ENCODE measurements around the gene SPIN1. TPM values are rescaled to one million over a fixed set of nuclear protein-coding genes. Genes with fewer than 3 reads are reported as not detected.

SPIN1 gene
- total RNA-seq, 1 experiment from 2014 or later: 76.9 TPM

DNA sequence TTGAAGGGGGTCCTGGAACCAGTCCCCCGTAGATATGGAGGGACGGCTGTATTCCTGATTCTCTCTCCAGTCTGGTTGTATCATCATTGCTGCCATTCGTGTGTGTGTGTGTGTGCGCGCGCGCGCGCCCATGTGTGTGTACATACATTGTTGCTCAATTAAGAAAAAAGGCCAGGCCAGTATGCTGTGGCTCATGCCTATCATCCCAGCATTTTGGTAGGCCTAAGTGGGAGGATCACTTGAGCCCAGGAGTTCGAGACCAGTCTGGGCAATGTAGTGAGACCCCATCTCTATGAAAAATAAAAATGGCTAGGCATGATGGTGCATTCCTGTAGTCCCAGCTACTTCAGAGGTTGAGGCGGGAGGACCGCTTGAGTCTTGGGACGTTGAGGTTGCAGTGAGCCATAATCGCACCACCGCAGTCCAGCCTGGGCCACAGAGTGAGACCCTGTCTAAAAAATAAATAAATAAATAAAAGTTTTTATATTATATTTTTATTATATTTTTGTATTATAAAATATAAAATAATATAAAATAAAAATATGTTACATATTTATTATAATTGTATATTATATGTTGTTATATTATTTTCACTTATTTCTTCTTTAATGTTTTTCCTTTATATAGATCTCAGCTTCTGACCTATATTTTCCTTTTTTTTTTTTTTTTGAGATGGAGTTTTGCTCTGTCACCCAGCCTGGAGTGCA lies 53.2 kb downstream of the SPIN1 start:
- ATAC-seq (no peak), DNase-seq (ENCODE audit: low read depth, low spot score) (no peak)
- H3K27me3 ChIP-seq (ENCODE audit: control insufficient read depth, insufficient read depth, low read length): no peaks in the 10 kb centered on the region
- H3K4me1 ChIP-seq (ENCODE audit: control insufficient read depth, insufficient read depth, low read length): no peaks in the 10 kb centered on the region
- no peaks in the 10 kb centered on the region for H3K36me3 ChIP-seq (ENCODE audit: control insufficient read depth, insufficient read depth, low read length)
- CTCF ChIA-PET: interaction anchor here (0.6 kb wide), 1 partner anchor 94 kb away, joined by 7 read pairs; no protein-coding TSS in a partner anchor
- H3K4me3 ChIP-seq (ENCODE audit: low read depth in 2 of 2, low read length in 2 of 2): no peak overlapping the region
- no TSS peak for BruUV-seq (replicated peaks)
- POLR2A ChIA-PET: no interaction called here
- no peaks in the 10 kb centered on the region for H3K9me3 ChIP-seq (ENCODE audit: control insufficient read depth, insufficient read depth, low read depth, low read length)
- no peak for TF ChIP-seq POLR2AphosphoS5 (IDR thresholded peaks at IDR 0.05; ENCODE audit: low read depth, low read length)
- TF ChIP-seq TCF7L2 (IDR thresholded peaks at IDR 0.05; ENCODE audit: low read depth, low read length): no peak
- TF ChIP-seq, protein P1, sequence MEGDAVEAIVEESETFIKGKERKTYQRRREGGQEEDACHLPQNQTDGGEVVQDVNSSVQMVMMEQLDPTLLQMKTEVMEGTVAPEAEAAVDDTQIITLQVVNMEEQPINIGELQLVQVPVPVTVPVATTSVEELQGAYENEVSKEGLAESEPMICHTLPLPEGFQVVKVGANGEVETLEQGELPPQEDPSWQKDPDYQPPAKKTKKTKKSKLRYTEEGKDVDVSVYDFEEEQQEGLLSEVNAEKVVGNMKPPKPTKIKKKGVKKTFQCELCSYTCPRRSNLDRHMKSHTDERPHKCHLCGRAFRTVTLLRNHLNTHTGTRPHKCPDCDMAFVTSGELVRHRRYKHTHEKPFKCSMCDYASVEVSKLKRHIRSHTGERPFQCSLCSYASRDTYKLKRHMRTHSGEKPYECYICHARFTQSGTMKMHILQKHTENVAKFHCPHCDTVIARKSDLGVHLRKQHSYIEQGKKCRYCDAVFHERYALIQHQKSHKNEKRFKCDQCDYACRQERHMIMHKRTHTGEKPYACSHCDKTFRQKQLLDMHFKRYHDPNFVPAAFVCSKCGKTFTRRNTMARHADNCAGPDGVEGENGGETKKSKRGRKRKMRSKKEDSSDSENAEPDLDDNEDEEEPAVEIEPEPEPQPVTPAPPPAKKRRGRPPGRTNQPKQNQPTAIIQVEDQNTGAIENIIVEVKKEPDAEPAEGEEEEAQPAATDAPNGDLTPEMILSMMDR (IDR thresholded peaks at IDR 0.05): no peak
- TF ChIP-seq SIN3A (IDR thresholded peaks at IDR 0.05; ENCODE audit: borderline replicate concordance, insufficient read depth, low read depth, low read length): no peak
- TF ChIP-seq, protein P2, sequence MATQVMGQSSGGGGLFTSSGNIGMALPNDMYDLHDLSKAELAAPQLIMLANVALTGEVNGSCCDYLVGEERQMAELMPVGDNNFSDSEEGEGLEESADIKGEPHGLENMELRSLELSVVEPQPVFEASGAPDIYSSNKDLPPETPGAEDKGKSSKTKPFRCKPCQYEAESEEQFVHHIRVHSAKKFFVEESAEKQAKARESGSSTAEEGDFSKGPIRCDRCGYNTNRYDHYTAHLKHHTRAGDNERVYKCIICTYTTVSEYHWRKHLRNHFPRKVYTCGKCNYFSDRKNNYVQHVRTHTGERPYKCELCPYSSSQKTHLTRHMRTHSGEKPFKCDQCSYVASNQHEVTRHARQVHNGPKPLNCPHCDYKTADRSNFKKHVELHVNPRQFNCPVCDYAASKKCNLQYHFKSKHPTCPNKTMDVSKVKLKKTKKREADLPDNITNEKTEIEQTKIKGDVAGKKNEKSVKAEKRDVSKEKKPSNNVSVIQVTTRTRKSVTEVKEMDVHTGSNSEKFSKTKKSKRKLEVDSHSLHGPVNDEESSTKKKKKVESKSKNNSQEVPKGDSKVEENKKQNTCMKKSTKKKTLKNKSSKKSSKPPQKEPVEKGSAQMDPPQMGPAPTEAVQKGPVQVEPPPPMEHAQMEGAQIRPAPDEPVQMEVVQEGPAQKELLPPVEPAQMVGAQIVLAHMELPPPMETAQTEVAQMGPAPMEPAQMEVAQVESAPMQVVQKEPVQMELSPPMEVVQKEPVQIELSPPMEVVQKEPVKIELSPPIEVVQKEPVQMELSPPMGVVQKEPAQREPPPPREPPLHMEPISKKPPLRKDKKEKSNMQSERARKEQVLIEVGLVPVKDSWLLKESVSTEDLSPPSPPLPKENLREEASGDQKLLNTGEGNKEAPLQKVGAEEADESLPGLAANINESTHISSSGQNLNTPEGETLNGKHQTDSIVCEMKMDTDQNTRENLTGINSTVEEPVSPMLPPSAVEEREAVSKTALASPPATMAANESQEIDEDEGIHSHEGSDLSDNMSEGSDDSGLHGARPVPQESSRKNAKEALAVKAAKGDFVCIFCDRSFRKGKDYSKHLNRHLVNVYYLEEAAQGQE (IDR thresholded peaks at IDR 0.05; ENCODE audit: insufficient read depth in 1 of 2, low read depth in 2 of 2, low read length in 1 of 2): no peak
- no peak overlapping the region for H3K27ac ChIP-seq (ENCODE audit: low read length)
- intact Hi-C loops (cut with micrococcal nuclease; ENCODE audit: unreplicated experiment): no loop called here
- in situ Hi-C loops (cut with HindIII; ENCODE audit: low pct_unique_long_range_greater_than_20kb, low sequenced_read_pairs): no loop called here

- Histone ChIP-seq H3K4me1 (ENCODE audit: control insufficient read depth, insufficient read depth, low read length) (no peaks in the 10 kb centered on the region), H3K27me3 (ENCODE audit: control insufficient read depth, insufficient read depth, low read length) (no peaks in the 10 kb centered on the region), H3K27ac (ENCODE audit: low read length) (no peak overlapping the region), H3K36me3 (ENCODE audit: control insufficient read depth, insufficient read depth, low read length) (no peaks in the 10 kb centered on the region; the same call in 1 of the 2 replicates), H3K4me3 (ENCODE audit: low read depth in 2 of 2, low read length in 2 of 2) (no peak overlapping the region), H3K9me3 (ENCODE audit: control insufficient read depth, insufficient read depth, low read depth, low read length) (no peaks in the 10 kb centered on the region)
- TF ChIP-seq, protein P1 (IDR thresholded peaks at IDR 0.05): no peak
- TF ChIP-seq TCF7L2 (IDR thresholded peaks at IDR 0.05; ENCODE audit: low read depth, low read length) (no peak), POLR2AphosphoS5 (IDR thresholded peaks at IDR 0.05; ENCODE audit: low read depth, low read length) (no peak), SIN3A (IDR thresholded peaks at IDR 0.05; ENCODE audit: borderline replicate concordance, insufficient read depth, low read depth, low read length) (no peak)
- TF ChIP-seq, protein P2 (IDR thresholded peaks at IDR 0.05; ENCODE audit: insufficient read depth in 1 of 2, low read depth in 2 of 2, low read length in 1 of 2): no peak
- ATAC-seq (no peak), DNase-seq (ENCODE audit: low read depth, low spot score) (no peak)
- in situ Hi-C loops (cut with HindIII; ENCODE audit: low pct_unique_long_range_greater_than_20kb, low sequenced_read_pairs): no loop called here
- POLR2A ChIA-PET: interaction anchor here (0.7 kb wide), 1 partner anchor 11 kb away, joined by 6 read pairs; no protein-coding TSS in a partner anchor
- BruUV-seq (replicated peaks): no TSS peak
- CTCF ChIA-PET: no interaction called here
- intact Hi-C loops (cut with micrococcal nuclease; ENCODE audit: unreplicated experiment): no loop called here
These were observed 55.4 kb downstream of the SPIN1 start for GRCh38 chr9:88443480-88444113.
